Measurements from ENCODE around the gene NT5C1A.

- TF ChIP-seq, protein P1, sequence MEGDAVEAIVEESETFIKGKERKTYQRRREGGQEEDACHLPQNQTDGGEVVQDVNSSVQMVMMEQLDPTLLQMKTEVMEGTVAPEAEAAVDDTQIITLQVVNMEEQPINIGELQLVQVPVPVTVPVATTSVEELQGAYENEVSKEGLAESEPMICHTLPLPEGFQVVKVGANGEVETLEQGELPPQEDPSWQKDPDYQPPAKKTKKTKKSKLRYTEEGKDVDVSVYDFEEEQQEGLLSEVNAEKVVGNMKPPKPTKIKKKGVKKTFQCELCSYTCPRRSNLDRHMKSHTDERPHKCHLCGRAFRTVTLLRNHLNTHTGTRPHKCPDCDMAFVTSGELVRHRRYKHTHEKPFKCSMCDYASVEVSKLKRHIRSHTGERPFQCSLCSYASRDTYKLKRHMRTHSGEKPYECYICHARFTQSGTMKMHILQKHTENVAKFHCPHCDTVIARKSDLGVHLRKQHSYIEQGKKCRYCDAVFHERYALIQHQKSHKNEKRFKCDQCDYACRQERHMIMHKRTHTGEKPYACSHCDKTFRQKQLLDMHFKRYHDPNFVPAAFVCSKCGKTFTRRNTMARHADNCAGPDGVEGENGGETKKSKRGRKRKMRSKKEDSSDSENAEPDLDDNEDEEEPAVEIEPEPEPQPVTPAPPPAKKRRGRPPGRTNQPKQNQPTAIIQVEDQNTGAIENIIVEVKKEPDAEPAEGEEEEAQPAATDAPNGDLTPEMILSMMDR (conservative IDR thresholded peaks at IDR 0.05; ENCODE audit: low read depth, low read length): no peak
- TF ChIP-seq EZH2 (IDR thresholded peaks at IDR 0.05; ENCODE audit: low read length, unreplicated experiment): no peak
These were observed 22.2 kb downstream of the NT5C1A start for GRCh38 chr1:39649636-39650185.
